Adrenal gland (tissue), 5 donors: Measurements from ENCODE around the gene EXOC4.

ENCODE experiments used
- POLR2A ChIP-seq, 2 donors: fragments of 450-650 bp; IDR thresholded peaks; one replicate each; pipeline ENCODE4 v1.6.1; 2017; ENCODE audit warnings: antibody characterized with exemption in 2 of 2, mild to moderate bottlenecking in 2 of 2, moderate library complexity in 1 of 2
- TF ChIP-seq, protein P1 (sequence below), 6 experiments: fragments of 450-650 bp in 4 of 6; fragments of 200-600 bp in 2 of 6; sonication (generic) in 1 of 6; IDR thresholded peaks; 1 replicate in 5 of 6; 2 replicates in 1 of 6; pipeline versions ENCODE4 v1.5.1 to v1.8.0; 2016 to 2021; ENCODE audit warnings: antibody characterized with exemption in 6 of 6, mild to moderate bottlenecking in 2 of 6, moderate library complexity in 1 of 6
- donor health status: DM: no; HTN: no; CAD: no.

DNA sequence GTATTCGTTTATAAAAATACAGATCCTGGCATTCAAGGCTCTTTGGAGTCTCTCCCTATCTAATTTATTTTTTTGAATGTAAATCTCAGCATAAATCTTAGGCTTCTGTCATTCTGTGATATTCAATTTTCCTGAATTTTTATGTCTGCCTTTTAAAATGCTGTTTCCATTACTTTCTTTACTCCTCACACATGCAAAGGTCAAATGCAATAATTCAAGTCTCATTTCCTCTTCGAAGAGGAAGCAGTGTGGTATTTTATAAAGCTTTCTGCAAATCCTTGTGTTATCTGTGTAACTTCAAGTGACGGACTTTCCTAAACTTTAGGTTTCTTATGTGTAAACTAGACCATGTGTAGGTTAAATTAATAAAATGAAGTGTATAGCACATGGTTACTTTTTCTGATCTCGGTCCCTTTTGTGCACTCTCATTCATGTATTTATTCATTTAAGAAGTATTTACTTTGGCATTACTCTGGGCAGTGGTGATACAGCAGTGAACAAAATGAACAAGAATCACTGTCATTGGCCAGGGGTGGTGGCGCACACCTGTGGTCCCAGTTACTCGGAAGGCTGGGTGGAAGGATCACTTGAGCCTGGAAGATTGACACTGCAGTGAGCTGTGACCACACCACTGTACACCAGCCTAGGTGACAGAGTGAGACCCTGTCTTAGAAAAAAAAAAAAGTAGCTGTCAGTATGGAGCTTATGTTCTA, 332.2 kb downstream of the EXOC4 start:
- TF ChIP-seq, protein P1, sequence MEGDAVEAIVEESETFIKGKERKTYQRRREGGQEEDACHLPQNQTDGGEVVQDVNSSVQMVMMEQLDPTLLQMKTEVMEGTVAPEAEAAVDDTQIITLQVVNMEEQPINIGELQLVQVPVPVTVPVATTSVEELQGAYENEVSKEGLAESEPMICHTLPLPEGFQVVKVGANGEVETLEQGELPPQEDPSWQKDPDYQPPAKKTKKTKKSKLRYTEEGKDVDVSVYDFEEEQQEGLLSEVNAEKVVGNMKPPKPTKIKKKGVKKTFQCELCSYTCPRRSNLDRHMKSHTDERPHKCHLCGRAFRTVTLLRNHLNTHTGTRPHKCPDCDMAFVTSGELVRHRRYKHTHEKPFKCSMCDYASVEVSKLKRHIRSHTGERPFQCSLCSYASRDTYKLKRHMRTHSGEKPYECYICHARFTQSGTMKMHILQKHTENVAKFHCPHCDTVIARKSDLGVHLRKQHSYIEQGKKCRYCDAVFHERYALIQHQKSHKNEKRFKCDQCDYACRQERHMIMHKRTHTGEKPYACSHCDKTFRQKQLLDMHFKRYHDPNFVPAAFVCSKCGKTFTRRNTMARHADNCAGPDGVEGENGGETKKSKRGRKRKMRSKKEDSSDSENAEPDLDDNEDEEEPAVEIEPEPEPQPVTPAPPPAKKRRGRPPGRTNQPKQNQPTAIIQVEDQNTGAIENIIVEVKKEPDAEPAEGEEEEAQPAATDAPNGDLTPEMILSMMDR (IDR thresholded peaks at IDR 0.05) = no peak
- no peak for TF ChIP-seq POLR2A (IDR thresholded peaks at IDR 0.05)
